HG02973 (cell line): ENCODE data around the gene FAM43A.

Experiments
- ATAC-seq: cut with Tn5 transposase; IDR thresholded peaks from one replicate; pipeline ENCODE4 v1.9.1; 2021; ENCODE audit warnings: moderate library complexity; ENCODE audit not compliant: unreplicated experiment

The FAM43A gene

DNA sequence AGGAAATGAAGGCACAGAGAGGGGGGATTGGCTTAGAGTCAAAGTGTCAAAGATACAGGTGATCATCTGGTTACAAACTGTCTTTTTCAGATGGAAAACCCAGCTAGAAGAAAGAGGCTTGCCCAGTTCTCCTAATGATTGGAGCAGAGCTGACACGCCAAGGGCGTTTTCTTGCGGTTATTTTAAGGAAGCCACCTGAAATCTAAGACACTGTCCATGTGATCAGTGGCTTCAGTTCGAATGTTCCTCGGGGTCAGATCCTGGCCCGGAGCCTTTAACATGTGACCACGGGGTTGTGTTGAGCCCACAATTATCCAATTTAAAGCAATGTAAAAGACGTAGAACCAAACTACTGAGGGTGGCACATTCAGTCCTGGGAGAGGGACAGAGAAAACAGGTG is 19.5 kb downstream of the FAM43A start:
- ATAC-seq = no peak

DNA sequence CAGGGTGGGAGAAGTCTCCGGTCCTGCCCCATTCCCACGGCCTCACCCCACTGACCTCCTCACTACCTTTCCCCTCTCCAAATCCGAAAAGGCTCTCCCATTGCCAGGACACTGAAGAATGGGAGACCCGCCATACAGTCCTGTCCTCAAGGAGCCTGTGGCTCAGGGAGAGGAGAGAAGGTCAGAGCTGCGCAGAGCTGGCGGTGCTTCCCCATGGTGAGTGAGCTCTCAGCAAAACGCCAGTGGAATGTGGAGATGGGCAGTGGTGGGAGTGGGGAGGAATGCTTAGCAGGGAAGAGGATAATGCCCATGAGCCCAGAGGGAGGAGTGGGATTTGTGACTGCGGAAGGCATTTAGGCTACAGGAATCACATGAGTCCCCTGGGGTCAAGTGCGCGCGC is 20.1 kb downstream of the FAM43A start:
- no peak for ATAC-seq

DNA sequence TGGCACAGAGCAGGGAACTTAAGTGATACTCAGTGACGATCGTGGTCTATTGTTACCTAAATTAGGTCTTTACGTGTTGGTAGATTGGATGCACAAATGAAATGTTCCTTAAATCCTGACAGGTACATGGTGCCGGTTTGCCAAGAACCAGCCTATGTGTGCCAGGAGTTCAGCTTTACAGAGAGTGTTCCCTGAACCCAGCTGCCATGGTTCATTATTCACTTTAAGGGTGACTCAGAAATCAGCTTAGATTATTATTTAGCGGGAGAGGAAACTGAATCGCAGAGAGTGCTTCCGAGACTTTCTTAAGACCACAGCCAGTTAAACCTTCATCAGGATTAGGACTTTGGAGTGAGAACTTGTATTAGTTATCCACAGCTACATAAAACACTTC is 21.5 kb downstream of the FAM43A start:
- ATAC-seq = no peak

DNA sequence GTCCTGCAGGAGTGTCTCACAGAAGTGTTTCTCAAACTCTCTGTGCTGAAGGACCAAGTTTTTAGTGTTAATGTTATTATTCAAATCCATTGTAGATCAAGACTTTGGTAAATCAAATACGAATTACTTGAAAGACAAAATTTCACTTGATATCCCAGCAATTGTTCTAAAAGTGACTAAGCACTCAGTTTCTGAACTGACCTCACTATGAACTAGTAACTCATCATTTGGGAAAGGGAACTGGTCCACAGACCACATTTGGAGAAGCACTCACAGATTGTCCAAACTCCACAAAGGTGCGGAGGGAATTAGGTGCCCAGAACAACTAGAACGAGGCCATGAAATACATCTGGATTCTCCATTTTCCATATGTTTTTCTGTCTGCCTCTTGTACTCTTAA is 25.6 kb downstream of the FAM43A start:
- no peak for ATAC-seq

DNA sequence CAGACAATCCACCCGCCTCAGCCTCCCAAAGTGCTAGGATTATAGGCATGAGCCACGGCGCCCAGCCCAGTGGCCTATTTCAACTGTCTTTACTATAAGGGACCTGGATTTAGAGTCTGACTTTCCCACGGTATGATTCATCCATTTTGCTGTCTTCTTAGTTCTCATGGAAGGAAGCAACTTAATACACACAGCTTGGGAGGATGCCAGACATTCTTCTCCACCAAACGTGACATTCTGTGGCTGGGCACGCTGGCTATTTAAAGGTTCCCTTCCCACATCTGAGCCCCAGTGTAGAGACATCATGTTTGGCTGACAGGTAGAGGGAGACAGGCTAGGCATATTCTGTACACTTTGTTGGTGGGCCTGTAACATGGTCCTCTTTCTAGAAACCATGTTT is 26.2 kb downstream of the FAM43A start:
- ATAC-seq = no peak

DNA sequence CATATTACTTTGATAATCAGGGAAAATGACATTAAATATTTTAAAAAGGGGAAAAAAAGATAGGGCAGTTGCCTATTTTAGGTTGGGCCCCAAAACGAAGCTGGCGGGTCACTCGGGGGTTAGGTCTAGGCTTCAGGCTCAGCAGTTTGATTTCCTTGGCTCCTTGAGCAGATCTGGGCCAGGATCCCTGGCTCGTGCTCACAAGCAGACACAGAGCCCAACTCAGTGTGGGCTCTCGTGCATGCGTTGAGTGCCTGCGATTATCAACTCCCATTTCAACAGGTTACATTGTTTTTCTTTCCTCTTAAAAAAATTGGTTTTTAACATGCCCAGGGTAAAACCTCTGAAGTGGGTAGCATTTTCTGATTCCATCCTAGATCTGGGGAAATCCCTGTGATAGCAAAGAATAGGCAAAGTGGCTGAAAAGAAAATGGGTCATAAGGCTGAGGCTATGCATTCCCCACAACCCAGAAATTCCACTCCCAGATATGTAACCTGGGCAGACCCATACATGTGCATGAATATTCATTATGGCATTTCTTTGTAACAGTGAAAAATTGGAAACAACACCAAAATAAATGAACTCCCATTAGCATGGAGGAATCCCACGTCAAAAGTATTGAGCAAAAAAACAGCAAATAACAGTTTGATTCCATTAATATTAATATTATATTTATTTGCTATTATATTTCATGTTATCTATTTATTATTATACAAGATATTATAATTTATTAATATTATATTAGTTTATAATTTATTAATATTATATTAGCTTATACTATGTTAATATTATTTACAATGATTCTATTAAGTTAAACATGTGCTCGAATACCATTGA is 27.8 kb downstream of the FAM43A start:
- no peak for ATAC-seq

DNA sequence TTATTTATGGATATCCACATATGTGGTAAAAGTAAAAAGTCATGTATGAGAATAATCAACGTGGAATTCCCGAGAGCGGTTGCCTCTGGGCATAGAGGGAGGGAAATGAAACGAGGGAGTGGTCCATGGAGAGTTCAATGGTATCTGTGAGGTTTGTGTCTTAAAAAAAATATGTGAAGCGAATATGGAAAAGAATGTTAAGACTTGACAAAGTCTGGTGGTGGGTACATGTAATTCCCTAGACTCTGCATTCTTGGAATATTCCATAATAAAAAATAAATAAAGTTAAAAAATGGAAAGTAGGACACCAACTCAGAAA is 28.4 kb downstream of the FAM43A start:
- ATAC-seq = no peak

DNA sequence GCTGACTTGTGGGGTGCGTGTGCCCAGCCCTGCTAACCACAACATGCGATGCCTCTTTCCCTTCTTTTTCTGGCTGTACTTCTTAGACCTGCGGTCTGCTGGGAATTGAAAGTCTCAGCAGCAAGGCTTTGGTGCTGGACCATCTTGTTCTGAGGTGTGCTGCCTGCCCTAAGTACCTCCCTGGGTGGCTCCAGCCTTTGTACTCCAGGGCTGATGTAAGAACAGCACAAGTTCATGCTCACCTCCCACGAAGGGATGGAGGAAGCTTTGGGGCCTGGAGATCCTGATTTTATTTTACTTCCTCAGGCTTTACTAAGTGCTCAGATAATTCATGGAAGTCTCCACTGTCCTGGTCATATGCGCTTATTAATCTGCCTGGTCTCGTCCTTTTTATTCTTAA is 28.9 kb downstream of the FAM43A start:
- no peak for ATAC-seq

DNA sequence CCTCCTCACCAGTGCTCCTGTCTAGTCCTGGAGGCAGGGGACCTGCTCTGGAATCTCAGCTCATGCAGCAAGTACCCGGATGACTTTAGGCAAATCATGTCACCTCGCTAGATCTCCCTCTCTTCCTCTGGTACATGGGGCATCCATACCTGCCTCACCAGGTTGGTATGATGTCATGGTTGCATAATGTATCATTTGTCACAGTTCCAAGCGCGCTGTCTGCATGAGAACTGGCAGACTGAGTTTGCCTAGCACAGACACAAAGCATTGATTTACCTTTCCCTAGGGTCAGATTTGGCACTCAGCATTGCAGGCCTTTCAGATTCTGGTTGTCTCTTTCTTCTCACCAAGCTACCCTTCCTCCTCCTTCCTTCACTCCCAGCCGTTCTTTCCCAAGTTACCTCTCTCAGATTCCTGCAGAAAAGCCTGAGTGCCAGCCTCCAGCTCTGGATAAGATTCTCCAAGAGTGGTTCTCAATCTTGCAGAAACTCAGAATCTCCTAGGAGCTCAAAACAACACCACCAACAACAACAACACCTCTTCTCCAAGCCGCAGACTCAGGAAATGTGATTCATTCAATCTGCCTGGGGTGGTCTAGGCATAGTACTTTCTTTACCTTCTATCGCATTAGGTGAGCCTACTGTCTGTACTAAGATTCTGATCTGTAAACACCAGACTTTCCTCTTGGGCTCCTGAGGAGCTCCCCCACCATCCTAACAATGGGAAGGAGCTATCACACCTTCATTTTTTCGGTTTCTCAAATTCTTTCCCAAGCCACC is 29.5 kb downstream of the FAM43A start:
- no peak for ATAC-seq

DNA sequence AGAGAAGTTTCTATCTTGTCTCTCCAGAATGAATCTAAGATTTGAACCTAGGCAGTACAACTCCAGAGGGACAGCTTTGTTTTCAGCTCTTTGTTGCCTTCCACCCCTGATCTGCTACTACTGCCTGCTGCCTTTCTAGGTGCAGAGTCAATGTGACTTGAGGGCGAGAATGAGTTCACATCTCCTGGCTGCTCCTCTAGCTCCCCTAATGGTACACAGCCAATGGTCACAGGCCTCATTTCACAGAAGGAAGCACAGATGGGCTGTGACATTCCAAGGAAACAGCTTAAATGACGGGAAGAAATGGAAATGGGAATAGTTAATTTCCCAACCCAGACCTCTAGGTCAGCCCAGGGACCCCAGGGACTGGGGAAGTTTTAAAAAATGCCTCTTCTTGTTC is 32.4 kb downstream of the FAM43A start:
- ATAC-seq = no peak

DNA sequence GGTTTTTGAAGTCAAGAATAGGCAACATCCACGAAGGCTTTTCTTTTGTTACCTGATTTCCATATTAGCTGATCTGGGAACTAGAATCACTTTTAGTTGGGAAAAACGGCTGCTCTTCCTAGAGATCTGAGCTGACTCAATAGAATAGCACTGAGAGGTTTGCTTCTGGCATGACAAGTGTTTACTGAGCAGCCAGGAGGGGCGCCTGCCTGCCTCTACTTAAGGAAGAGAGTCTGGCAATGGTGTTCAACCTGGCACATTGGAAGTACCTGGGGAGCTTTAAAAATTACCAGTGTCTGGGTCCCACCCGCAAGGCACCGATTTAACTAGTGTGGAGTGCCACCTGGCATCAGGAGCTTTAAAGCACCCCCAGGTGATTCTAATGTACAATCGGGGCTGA is 34.4 kb downstream of the FAM43A start:
- ATAC-seq = no peak

DNA sequence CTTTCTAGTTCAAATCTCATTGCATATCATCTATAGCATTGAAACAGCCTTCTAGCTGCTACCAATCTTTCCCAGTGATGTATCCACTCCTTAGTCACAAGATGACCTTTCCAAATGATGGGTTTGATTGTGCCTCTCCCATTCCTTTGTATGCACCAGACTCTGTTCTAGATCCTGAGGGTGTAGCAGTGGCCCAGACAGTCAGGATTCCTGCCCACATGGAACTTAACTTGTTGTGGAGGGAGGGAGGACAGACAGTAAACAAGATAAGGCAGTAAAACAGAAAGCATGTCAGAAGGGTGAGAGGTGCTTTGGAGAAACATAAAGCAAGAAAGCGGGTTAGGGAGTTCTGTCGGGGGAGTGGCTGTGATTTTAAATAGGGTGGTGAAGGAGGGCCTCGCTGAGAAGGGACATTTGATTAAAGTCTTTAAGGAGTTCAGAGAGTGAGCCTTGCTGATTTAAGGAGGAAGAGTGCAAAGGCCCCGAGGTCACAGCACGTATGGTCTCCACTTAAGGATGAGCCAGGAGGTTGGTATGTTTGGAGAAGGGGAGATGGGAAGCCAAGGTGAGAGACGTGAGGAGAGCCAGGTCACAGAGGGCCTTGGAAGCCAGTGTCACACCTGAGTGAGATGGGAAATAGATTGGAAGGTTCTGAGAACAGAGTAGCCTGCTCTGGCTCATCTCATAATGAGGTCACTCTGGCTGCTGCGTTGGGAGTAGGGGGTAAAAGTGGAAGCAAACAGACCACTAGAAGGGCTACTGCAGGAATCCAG is 38.3 kb downstream of the FAM43A start:
- ATAC-seq = no peak

DNA sequence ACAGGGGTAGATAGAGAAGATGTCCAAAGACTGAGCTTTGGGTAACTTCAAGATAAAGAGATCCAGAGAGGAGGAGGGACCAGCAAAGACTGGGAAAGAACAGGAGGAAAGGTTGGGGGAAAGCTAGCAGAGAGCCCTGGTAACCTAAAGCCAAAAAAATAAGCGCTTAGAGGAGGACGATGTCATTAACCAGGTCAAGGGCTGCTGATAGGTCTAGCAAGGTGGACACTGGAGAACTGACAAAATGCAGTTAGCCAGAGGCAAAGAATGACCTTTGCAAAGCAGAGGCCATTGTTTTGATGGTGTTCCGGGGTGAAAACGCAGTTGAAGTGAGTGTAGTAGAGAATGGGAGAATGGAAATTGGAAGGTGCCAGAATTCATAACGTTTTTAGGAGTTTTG is 39.7 kb downstream of the FAM43A start:
- no peak for ATAC-seq

DNA sequence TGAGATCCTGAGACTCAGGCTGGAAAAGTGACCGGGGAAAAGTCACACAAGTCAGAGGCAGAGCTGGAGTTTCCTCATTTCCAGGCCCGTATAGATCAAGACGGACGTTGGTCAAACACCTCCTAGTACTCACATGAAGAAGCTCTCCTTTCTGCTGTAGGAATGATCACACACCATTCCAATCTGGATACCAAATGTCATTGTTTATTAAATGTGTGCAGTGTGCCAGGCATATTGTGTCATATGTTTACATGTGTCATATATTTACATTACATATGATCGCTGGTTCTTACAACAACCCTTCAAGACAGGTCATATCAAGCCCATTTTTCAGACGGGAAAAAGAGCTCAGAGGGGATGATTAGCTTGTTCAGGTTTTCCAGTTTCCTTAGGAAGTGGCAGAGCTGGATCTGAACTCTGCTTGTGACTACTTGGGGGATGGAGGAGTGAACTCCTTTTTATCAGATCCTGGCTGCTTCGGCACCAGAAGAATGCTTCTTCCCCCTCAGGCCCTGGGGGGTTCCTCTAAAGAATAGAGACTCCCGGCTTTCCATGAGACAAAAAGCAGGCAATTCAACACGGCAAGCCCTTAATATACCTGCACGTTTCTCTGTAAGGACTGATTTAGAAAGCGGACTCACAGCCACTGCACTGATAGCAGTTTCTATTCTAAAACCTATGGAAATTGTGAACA is 41.9 kb downstream of the FAM43A start:
- ATAC-seq = no peak

DNA sequence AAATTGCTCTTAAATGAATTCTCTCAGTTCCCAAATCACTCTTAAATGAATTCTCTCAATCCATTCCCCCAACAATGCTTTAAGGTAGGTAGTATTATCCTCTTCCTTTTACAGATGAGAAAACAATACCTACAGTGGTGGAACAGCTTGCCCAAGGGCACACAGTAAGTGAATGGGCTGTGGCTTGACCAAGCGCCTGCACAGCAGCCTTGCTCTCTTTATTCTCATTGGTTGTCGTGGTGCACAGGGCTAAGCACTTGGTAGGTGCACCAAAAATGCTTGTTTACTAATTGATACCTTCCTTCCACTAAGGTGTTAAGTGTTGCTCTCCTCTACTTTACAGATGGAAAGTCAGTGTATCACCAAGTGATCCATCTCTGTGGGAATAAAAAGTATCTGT is 43.3 kb downstream of the FAM43A start:
- no peak for ATAC-seq

DNA sequence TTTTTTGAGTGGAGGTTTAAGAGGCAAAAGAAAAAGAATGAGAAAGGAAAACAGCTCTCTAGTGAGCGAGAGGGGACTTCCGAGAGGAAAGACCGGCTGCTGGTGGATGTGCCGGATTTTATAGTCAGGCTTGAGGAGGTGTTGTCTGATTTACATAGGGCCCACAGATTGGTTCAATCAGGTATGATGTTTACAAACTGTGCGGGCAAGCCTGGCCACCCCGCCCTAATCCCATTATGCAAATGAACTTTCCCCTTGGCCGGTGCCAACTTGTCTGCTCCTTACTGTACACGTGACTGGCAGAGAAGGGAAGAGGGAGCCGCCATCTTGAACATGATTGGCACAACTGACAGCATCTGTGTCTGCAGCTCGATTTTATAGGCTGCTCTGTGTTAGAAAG is 44.7 kb downstream of the FAM43A start:
- no peak for ATAC-seq

DNA sequence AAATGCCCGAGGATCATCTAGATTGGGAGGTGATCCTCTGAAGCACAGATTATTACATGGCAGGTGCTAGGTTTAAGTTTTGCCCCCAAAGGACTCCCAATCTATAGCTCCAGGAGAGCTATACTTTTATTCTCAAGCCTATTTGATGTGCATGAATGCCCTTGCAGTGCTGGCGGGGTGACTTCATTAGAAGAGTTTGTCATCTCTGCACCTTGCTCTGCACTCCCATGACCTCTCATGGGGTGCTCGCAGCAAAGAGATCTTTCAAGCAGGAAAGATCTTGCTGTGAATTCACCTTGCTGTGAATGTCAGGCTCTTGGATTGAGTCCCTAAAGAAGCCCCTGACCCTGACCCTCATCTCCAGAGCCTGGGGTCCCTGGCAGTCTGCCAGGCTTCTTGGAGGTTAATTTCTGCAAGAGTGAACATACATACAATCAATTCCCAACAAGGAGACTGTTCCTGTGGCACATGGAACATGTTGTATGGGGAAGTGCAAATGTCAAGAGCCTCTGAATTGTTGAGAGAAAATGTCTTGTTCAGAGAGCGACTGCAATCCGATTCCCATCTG is 45.9 kb downstream of the FAM43A start:
- no peak for ATAC-seq

DNA sequence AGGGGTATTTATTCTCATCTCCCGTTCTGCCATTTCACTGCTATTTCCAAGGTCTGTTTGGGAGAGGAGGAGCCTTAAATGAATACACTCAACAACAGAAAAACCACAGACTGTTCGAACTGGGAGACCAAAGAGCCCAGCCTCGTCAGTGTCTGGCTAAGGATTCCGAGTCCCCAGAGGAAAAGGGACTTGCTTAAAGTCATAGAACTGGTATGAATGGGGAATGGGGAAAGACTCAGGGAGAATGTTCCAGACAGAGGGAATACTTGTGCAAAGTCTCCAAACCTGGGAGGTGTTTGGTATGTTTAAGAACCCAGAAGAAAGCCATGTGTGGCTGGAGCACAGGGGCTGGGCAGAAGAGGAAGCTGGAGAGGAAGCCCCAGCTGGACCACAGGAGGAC is 46.9 kb downstream of the FAM43A start:
- no peak for ATAC-seq

DNA sequence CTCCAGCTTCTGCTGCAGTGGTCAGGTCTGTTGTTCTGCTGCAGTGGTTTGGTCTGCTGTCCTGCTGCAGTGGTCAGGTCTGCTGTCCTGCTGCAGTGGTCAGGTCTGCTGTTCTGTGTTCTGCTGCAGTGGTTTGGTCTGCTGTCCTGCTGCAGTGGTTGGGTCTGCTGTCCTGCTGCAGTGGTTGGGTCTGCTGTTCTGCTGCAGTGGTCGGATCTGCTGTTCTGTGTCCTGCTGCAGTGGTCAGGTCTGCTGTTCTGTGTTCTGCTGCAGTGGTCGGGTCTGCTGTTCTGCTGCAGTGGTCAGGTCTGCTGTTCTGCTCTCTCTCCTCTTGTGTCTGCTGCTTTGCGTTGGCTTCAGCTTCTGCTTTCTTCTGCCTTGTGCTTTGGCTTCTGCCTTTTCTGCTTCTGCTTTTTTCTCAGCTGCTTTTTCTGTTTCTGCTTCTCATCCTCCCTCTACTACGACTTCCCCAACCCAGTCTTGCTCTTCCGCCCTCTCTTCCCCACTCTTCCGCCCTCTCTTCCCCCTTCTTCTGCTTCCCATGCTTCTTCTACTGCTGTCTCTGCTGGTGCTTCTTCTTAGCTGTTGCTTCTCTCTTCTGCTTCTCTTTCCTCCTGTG is 50.7 kb downstream of the FAM43A start:
- no peak for ATAC-seq

DNA sequence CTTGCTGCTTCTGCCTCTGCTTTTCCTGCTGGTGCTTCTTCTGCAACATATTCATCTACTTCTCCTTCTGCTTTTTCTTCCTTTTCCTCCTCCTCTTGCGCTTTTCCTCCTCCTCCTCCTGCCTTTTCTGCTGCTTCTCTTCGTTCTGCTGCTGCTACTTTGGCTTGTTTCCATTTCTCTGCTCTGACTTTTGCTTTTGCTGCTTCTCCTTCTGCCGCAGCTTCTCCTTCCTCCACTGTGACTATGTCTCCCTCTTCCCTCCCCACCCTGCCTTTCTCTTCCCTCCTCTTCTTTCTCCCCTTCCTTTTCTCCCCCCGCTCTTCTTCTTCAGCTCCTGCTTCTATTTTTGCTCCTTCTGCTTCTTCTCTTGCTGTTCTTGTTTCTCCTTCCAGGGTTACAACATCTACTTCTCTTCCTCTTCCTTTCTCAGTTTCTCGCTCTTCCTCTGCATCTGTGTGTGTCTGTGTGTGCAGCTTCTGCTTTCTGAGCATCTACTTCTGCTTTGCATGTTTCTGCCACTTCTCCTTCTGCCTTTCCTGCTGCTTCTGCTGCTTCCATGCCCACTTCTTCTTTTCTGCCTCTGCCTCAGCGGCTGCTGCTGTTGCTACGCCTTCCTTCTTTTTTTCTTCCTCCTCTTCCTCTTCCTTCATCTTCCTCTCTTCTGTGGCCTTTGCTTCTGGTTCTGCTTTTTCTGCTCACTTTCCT is 51.4 kb downstream of the FAM43A start:
- ATAC-seq = peak; percentile 55
